Stimulated activated CD4-positive, alpha-beta T cell treated with anti-CD3 and anti-CD28 coated beads, Interleukin-12 subunit alpha, Interleukin-12 subunit beta, amount 100 ng/mL, for 24 hours (primary cell): Measurements from ENCODE around the gene NOL9.
A peak's percentile ranks its signal among the peaks of the same experiment; 100 is the strongest.
"Not testable (repeated sequence)": the region's sequence is repeated elsewhere in the genome, so short reads cannot be mapped to it uniquely, and the experiment has no call there.

Source experiments
- DNase-seq, 2 experiments: peaks; one replicate each; pipeline ENCODE4 v3.0.0-alpha.2; 2020; ENCODE audit warnings: low read depth in 2 of 2

The NOL9 gene

GRCh38 chr1:6503884-6504602, 50.3 kb downstream of the NOL9 start:
- no peak for DNase-seq

- DNase-seq: no peak
Measured at GRCh38 chr1:6502000-6502891, 52.1 kb downstream of the NOL9 start.

DNA sequence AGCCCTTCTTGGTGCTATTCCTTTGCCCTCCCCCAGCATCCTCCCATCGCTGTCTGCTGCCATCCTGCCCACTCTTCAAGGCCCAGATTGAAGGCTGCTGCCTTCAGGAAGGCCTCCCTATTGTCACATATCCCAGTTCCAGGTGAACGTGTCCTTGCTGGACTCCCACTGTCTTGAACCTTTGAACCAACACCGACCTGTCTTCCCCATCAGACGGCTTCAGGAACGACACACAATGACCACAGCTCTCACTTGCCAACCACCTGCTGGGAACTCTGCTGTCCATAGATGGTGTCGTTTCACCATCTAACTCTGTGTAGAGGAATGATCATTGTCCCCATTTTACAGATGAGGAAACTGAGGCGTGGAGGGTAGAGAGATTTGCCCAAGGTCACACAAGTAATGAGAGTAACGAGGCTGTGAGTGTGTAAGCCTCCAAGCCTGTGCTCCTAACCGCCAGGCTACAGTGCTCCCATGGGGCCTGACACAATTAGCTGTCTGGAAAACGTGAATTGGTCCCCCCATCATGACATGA, 53.0 kb downstream of the NOL9 start:
- no peak for DNase-seq

GRCh38 chr1:6500544-6501278, 53.6 kb downstream of the NOL9 start:
- no peak for DNase-seq

GRCh38 chr1:6499296-6499695, 55.0 kb downstream of the NOL9 start:
- DNase-seq: no peak

- no peak for DNase-seq
Measured at GRCh38 chr1:6498576-6499111, 55.7 kb downstream of the NOL9 start.

- no peak for DNase-seq
Measured at GRCh38 chr1:6497867-6498575, 56.3 kb downstream of the NOL9 start.

DNA sequence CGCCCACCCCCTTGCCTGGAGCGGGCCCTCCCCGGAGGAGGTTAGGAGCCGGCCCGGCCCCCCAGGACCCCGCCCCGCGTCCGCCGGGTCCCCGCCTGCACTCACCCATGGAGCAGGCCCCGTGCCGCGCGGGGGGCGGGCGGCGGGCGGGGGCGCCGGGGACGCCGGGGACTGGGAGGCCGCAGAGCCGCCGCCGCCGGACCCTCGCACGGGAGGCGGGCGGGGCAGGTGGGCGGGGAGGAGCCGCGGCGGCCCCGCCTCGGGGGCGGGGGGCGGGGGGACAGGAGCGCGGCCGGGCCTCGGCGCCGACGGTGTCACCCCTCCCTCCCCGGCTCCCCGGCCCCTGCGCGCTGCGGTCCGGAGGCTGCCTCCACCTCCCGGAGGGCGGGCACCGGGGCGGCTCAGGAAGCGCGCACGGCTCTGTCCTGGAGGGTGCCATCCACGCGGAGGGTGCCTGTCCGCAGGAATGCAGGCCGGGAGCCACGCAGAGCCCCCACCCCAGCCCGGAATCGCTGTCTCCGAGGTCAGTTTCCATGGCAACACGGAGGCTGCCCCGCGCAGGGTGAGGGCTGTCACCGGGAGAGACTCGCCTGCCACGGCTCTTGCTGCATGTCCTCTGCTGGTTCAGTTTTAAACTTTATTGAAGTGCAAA, 57.0 kb downstream of the NOL9 start:
- peak in 1 of 2 experiments; percentile 43 for DNase-seq

DNA sequence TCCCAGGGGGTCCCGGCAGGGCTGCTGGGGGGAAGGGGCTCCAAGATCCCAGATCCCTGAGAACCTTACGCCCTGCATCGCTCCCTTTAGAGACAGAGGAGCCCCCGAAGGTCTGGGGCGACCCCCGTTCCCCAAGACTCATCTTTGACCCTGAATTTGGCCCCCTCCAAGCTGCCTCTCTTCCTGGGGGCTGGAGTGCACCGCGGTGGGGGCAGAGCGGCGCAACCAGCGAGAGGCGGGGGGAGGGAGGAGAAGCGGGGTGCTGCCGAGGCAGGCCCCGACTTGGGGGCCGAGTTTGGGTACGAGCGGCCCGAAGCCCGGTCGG, 57.5 kb downstream of the NOL9 start:
- DNase-seq: no peak

- no peak for DNase-seq
Measured at GRCh38 chr1:6496365-6496721, 58.0 kb downstream of the NOL9 start.

DNA sequence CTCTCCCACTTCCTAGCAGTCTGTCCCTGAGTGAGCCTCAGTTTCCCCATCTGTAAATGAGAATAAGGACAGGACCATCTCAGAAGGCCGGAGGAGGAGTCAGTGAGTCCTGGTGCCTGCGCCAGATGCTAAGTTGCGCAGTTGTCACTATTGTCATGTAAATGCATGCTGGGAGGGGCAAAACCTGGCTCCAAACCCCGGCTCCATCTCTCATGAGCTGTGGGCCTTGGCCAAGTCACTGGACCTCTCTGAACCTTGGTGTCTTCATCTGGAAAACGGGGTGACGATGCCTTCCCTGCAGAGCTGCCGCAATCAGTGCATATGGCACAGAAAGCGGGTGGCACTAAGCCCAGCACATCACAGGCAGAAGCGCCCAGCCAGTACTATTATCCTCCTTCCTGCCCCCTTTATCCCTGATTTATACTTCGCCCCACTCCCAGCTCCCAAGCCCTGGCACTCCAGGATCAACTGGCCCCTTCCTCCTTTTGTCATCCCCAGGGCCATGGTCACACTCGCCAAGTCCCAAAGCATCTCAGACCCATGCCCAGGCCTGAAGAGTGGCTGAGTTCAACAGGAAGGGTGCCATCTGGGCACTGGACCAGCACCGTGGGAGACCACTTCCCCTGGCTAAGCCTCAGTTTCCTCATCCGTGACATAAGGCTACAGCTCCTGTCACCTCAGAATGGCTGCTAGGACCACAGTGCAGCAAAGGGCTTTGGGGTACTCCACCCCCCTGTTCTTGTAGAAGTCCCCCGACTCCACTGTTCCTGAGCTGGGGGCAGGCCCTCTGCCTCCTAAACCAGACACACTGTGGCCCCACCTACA, 58.6 kb downstream of the NOL9 start:
- DNase-seq: no peak

GRCh38 chr1:6495041-6495441, 59.3 kb downstream of the NOL9 start:
- no peak for DNase-seq

- no peak for DNase-seq
Measured at GRCh38 chr1:6494627-6495026, 59.7 kb downstream of the NOL9 start.

DNA sequence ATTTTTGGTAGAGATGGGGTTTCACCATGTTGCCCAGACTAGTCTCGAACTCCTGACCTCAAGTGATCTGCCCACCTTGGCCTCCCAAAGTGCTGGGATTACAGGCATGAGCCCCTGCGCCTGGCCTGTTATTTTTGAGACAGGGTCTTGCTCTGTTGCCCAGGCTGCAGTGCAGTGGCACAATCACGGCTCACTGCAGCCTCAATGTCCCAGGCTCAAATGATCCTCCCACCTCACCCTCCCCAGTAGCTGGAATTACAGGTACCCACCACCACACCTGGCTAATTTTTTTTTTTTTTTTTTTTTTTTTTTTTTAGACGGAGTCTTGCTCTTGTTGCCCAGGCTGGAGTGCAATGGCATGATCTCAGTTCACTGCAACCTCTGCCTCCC, 60.5 kb downstream of the NOL9 start:
- not testable (repeated sequence) for DNase-seq

DNA sequence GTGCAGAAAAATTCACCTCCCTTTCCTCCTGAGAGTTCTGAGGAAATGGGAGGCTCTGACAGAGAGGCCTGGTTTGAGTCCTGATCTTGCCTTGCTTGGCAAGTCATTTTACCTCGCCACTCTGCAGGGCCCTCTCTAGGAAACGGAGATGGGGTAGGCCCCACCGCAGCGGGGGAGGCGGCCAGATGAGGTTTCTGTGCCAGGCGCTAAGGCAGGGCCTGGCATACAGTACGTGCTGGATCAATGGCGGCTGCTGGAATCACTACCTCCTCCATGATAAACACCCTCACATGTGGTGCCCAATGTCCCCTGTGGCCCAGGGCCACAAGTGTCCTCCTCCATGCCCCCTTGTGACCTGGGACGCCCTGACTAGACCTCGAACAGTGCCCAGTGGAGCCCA, 62.3 kb downstream of the NOL9 start:
- DNase-seq: no peak

- no peak for DNase-seq
Measured at GRCh38 chr1:6491480-6491962, 62.8 kb downstream of the NOL9 start, which contains the start of gene PLEKHG5. Gene PLEKHG5 (minus strand): TSS chr1:6491667. CDS start chr1:6477571, 14,096 bp downstream.

- DNase-seq: no peak
Measured at GRCh38 chr1:6491081-6491449, 63.2 kb downstream of the NOL9 start.

DNA sequence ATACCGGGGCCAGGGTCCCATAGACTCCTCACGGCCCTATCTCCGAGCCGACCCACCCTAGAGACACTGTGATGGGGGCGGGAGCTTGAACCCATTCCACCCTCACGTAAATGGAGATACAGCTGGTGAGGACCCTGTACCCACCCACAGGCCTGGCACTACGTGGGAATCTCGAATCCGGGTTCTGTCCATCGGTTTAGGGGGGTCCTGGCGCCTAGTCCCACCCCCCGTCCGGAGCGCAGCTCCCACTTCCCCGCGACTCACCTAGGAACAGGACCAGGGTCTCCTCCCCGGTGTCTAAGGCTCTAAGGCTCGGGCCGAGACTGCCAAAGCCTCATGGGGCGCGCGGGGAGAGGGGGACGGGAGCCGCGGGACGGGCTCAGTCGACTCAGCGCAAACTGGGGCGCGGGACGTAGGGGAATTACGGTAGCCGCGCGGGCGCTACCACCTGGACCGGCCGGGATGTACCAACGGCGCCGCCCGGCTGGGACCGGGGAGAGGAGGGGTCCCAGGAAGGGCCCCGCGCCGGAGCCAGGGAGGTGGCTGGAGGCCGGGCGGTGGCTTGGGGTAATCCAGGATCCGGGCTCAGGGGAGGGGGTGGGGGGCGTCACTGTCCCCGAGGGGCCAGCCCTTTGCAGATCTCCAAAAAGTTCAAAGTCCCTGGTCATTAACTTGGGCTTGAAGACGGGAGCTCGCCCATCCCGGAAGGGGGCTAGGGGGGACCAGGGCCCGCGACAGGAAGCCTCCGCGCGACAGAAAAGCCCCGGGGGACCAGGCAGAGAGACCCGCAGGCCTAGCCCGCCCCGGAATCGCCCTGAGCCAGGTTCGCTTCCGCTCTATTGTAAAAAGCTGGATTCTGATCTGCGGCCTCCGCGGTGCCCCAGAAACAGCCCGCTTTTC, 63.9 kb downstream of the NOL9 start:
- DNase-seq: peak in 1 of 2 experiments; percentile 63

GRCh38 chr1:6489799-6490180, 64.5 kb downstream of the NOL9 start:
- DNase-seq: peak; percentile 62 to 68
